ENCODE data around the gene PCDH15.
"Not testable (repeated sequence)": the region's sequence is repeated elsewhere in the genome, so short reads cannot be mapped to it uniquely, and the experiment has no call there.

The PCDH15 gene

DNA sequence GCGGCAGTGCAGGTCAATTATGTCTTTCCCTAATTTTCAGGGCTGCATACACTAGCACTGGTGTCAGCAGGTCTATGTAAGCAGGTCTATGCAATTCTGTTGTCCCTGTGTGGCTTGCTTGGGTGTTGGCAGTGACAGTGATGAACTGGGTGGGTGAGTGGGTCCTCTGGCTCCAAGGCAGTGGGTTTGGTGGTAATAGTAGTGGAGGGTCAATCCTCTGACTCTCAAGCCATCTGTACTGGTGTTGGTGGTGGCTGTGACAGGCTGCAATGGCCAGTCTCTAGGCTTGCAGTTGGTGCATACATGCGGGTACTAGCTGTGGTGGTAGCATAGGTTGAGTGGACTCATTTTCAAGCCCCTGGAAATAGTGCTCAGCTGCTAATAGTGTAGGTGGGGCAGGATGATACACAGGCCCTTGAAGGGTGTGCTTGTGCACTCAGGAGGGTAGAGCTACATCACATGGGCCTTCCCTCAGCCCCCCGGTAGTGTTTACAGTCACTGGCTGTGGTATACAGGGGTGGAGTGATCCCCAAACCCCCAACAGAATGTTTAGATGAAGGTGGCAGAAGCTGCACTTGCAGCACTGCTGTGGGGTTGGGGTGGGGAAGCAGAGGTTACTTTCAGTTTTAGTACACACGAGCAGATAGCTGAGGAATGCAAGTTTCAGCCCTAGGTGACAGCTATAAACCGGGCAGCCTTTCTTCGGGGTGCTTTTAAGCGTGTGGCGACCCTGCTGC is 331.3 kb downstream of the PCDH15 start:
- H3K4me3 ChIP-seq (ENCODE audit: low read length) = no peak overlapping the region
- TF ChIP-seq ZNF274 (IDR thresholded peaks at IDR 0.05; ENCODE audit: low read depth, low read length) = no peak

DNA sequence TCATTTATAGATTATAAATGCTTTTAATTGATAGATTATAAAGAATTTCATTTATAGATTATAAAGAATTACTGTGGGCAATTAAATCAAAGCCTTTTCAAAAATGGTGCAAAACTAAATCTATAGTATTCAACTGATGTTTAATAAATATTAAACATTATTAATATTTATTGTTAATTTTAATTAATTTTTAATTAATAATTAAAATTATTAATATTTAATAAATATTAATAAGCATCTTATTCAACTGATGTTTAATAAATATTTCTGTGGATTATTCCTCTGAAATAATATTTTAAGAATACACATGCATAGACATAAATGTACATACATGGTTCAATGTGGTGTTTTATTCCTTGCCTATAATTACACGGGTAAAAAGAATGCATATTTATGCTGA is 346.8 kb downstream of the PCDH15 start:
- no peak for TF ChIP-seq ZNF274 (IDR thresholded peaks at IDR 0.05; ENCODE audit: low read depth, low read length)
- no peak overlapping the region for H3K4me3 ChIP-seq (ENCODE audit: low read length)

DNA sequence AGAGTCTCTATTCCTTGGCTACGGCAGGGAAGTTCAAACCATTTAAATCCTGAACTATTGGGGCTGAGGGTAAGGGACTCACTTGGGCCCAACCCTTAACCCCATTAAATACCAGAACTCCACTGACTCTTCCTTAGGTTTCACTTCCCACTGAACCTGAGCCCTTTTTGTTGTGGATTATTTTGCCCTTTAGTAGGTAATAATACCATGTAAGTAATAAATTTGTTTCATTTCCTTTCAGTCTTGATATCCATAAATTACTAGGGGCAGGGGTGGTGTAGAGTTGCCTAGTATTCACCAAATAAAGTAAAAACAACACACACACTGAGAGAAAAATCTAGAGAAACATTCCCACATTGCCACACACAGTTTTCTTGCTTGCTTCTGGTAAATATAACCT is 352.0 kb downstream of the PCDH15 start:
- no peak overlapping the region for H3K4me3 ChIP-seq (ENCODE audit: low read length)
- no peak for TF ChIP-seq ZNF274 (IDR thresholded peaks at IDR 0.05; ENCODE audit: low read depth, low read length)

DNA sequence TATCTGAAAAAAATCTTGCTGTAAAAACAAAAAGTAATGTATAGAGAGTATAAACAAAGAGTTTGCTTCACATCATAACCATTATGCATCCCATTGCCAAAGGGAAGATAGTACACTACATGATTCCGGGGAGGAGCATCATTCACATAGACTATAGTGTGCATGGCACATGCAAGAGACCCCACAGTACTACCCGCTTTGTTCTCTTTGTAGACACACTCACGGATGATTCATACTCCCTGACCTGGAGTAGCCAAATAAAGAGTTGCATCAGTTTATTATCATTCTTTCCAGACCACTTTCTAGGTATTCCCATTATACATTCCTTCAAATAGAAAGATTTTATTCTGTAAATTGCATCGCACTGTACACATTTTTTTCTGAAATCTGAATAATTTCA is 356.9 kb downstream of the PCDH15 start:
- TF ChIP-seq ZNF274 (IDR thresholded peaks at IDR 0.05; ENCODE audit: low read depth, low read length) = no peak
- no peak overlapping the region for H3K4me3 ChIP-seq (ENCODE audit: low read length)

DNA sequence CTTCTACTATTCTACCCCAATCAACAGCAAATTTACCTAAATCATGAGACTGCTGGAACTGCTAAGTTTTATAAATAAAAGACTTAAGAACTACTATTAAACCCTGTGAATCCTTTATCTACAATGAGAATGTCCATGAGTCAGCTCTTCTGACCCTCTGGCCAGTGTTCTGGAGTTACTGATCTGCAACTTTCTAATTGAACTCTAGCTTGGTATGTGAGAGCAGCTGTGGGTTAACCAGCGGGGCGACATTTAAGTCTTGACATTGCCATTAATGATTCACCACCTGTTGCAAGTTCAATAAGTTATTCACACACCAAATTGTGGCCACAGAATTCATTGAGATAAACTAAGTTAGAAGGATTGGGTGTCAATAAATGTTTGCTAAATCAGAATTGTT is 359.8 kb downstream of the PCDH15 start:
- no peak for TF ChIP-seq ZNF274 (IDR thresholded peaks at IDR 0.05; ENCODE audit: low read depth, low read length)
- no peak overlapping the region for H3K4me3 ChIP-seq (ENCODE audit: low read length)

DNA sequence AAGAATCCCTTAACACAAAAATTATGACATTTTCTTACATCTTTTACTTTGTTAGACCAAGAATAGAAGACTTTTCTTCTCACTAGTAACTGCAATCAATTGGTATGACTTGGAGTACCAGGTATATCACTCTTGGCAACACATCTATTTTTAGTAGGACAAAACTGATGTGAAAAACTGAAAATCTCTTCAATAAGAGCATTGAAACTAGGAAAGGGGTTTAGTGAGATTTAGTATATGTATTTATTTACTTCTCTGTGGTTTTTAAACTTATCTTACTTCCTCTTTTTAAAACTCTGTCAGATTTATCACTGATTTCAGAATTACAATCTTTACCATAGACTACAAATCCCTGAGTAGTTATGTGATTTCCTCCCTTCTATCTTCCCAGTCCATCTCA is 366.2 kb downstream of the PCDH15 start:
- no peak for TF ChIP-seq ZNF274 (IDR thresholded peaks at IDR 0.05; ENCODE audit: low read depth, low read length)
- H3K4me3 ChIP-seq (ENCODE audit: low read length) = no peak overlapping the region

DNA sequence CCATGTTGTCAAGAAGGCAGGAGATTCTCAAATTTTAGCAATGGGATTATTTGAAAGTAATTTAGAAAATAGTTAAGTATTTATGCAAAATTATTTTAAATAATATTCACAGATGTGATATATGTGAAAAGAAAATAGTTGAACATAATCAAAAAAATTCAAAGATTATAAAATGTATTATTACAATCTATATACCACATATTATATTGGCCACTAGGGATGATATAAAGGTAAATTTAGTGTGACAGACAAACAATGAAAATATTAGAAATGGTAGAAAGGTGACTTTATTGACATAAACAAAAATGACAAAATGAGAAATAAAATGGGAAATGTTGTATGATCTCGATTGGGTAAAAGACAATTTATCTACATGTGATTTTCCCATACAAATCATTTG is 385.5 kb downstream of the PCDH15 start:
- no peak for TF ChIP-seq ZNF274 (IDR thresholded peaks at IDR 0.05; ENCODE audit: low read depth, low read length)
- H3K4me3 ChIP-seq (ENCODE audit: low read length) = no peak overlapping the region

DNA sequence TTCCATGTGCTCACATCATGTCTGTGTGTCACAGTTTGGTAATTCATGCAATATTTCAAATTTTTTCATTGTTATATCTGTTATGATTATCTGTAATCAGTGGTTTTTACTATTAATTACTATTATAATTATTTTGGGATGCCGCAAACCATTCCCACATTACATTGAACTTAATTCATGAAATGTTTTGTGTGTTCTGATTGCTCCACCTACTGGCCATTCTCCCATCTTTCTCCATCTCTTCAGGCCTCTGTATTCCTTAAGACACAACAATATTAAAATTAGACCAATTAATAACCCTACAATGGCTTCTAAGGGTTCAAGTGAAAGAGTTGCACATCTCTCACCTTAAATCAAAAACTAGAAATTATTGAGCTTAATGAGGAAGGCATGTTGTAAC is 398.5 kb downstream of the PCDH15 start:
- TF ChIP-seq ZNF274 (IDR thresholded peaks at IDR 0.05; ENCODE audit: low read depth, low read length) = no peak

DNA sequence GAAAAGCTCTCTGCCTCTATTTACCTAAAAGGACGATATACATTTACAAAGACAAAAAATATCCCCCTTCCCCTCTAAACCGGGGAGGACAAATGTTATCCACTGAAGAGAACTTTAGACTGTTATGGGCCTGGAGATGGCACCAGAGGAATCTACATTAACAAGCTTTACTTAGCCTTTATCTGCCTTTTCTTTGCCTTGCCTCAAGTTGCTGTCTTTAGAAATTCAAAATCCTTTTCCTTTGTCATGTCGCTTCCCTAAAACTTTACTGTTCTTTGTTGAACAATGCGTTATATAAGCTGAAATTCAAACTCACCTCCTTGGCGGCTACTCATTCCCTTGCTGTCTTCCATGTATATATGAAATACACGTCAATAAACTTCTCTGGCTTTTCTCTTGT is 405.0 kb downstream of the PCDH15 start:
- TF ChIP-seq ZNF274 (IDR thresholded peaks at IDR 0.05; ENCODE audit: low read depth, low read length) = no peak
- no peak overlapping the region for H3K4me3 ChIP-seq (ENCODE audit: low read length)

More for the DNA sequence above, 398.5 kb downstream of the PCDH15 start:
- no peak overlapping the region for H3K4me3 ChIP-seq (ENCODE audit: low read length)

DNA sequence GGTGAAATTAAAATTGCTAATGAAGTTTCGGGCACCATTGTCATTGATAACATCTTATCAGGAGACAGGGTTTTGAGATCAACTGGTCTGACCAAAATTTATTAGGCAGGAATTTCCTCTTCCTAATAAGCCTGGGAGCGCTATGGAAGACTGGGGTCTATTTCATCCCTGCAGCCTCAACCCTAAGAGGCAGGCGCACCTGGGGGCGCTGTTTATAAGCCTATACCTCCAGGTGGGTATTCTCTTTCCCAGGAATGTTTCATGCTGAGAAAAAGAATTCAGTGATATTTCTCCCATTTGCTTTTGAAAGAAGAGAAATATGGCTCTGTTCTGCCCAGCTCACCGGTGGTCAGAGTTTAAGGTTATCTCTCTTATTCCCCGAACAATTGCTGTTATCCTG is 406.4 kb downstream of the PCDH15 start:
- not testable (repeated sequence) for H3K4me3 ChIP-seq (ENCODE audit: low read length)

DNA sequence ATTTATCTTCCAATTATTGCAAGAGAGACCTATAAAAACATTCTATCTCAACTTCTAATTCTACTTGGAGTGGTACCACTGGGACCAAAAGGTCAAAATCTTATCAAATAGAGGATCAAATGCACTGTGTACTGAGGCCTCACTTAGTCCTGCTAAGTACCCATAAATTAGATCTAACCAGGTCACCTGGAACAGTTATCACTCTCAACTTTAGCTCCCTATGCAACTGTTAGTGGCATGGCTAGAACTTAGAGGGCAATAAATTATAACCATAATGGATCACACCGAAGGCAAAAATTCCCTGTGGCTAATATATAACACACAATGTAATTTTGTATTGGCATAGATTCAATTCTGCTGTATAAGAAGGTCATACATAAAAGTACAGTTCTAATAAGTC is 428.9 kb downstream of the PCDH15 start:
- no peak for TF ChIP-seq ZNF274 (IDR thresholded peaks at IDR 0.05; ENCODE audit: low read depth, low read length)
- H3K4me3 ChIP-seq (ENCODE audit: low read length) = no peak overlapping the region

DNA sequence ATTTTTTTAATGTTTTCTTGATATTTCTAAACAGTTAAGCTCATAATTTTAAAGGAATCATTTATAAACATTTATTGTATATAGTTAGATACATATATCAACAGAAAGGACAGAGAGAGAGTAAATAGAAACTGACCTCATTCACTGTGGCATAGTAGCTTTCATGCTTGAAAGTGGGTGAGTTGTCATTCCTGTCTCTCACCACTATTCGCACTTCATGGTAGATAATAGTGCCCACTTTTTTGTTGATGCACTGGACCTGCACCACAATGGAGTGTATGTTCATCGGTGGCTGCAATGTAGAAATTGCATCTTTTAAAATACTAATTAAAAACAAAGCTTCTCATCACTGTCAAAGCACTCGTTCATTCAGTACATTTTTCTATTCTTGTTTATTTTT is 432.0 kb downstream of the PCDH15 start:
- H3K4me3 ChIP-seq (ENCODE audit: low read length) = no peak overlapping the region
- TF ChIP-seq ZNF274 (IDR thresholded peaks at IDR 0.05; ENCODE audit: low read depth, low read length) = no peak

DNA sequence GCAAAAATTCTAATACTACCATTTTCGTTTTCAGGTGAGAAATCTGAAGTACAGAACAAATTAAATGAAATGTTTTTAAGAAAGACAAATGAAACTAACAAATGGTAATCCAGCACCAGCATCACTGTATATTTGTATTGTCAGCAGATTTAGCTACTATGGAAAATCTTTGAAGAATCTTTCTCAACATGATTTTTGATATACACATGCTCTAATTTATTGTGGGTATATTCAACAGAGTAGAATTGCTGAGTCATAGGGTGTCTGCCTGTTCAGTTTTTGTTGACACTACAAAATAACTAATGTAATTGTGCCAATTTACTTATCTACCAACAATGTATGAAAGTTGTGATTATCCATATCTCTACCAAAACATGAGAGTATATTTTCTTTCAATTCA is 437.6 kb downstream of the PCDH15 start:
- no peak overlapping the region for H3K4me3 ChIP-seq (ENCODE audit: low read length)
- no peak for TF ChIP-seq ZNF274 (IDR thresholded peaks at IDR 0.05; ENCODE audit: low read depth, low read length)

DNA sequence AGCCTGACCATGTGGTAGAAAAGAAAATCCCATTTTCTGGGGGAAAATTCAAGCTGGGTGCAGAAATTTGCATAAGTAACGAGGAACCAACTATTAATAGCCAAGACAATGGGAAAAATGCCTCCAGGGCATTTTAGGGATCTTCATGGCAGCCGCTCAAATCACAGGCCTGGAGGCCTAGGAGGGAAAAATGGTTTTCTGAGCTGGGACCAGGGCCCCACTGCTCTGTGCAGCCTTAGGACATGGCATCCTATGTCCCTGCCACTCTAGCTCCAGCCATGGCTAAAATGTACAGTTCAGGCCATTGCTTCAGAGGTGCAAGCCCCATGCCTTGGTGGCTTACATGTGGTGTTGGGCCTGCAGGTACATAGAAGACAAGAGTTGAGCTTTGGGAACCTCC is 459.0 kb downstream of the PCDH15 start:
- TF ChIP-seq ZNF274 (IDR thresholded peaks at IDR 0.05; ENCODE audit: low read depth, low read length) = no peak
- H3K4me3 ChIP-seq (ENCODE audit: low read length) = no peak overlapping the region

DNA sequence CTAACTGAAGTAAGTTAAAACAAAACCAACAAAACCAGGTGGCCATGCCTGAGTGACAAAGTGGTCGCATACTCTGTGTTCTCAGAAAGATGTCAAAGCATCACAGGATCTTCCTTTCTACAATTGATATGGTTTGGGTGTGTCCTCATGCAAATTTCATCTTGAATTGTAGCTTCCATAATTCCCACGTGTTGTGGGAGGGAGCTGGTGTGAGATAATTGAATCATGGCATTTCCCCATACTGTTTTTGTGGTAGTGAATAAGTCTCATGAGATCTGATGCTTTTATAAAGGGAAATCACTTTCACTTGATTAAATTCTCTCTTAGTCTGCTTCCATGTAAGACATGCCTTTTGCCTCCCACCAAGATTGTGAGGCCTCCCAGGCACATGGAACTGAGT is 465.7 kb downstream of the PCDH15 start:
- no peak overlapping the region for H3K4me3 ChIP-seq (ENCODE audit: low read length)
- TF ChIP-seq ZNF274 (IDR thresholded peaks at IDR 0.05; ENCODE audit: low read depth, low read length) = no peak

DNA sequence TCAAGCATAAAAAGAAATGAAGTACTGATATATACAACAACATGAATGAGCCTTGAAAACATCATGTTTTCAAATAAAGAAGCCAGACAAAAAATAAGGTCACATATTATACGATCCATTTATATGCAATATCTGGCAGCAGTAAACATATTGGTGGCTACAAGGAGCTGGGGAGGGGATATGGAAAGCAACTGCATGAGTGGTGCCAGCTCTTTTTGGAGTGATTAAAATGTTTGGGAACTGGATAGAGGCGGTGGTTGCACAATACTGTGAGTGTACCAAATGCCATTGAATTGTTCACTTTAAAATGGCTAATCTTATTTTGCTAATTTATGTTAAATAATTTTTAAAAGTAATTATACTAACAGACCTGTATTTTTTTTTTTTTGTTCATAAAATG is 481.7 kb downstream of the PCDH15 start:
- no peak for TF ChIP-seq ZNF274 (IDR thresholded peaks at IDR 0.05; ENCODE audit: low read depth, low read length)
- no peak overlapping the region for H3K4me3 ChIP-seq (ENCODE audit: low read length)

All from GM08714 (cell line).